ENCODE measurements around the gene FAM149A. TPM values are rescaled to one million over a fixed set of nuclear protein-coding genes. Genes with fewer than 3 reads are reported as not detected.

FAM149A gene
- polyA plus RNA-seq, 2 of the 4 experiments (the other 2 are of a cell fraction) = 1.8 to 3.0 TPM

GRCh38 chr4:186097386-186097785 lies 7.1 kb upstream of the FAM149A start:
- ATAC-seq = no peak
- TF ChIP-seq ZC3H11A (IDR thresholded peaks at IDR 0.05) = no peak
- no peak for TF ChIP-seq KDM5A (IDR thresholded peaks at IDR 0.05)
- no peak for TF ChIP-seq EHF (CRISPR knock-in tag; IDR thresholded peaks at IDR 0.05)
- ChIA-PET CTCF (no interaction called here), POLR2A (no interaction called here)
- 48% methylated on average over 5 of the region's 5 CpGs for WGBS (ENCODE audit: missing lambda C conversion rate)
- Histone ChIP-seq H3K4me1 (no peaks in the 10 kb centered on the region), H3K27ac (no peak overlapping the region), H3K4me3 (no peak overlapping the region), H3K9me3 (no peaks in the 10 kb centered on the region), H3K4me2 (no peak overlapping the region)
- FAIRE-seq = no peak
- DNase-seq (ENCODE audit: low read depth in 1 of 2, low spot score in 1 of 2) = no peak

DNA sequence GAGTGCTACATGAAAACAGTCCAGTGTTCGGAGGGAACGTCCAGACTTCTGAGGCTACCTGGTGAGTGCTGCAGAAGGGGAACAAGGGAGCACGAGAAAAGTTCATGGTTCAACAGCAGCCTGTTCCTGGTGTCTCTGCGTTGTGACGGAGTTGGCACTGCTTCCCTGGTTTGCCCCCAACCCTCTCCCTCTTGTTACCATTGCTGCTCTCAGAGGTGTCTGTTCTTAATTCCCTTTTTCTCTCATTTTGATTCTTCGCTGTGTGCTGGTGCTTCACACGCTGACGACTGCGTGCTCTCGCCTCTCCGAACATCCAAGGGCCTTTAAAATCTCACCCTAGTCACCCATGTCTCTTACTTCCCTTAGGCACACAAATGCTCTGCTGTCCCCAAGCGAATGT lies 1.6 kb upstream of the FAM149A start:
- Histone ChIP-seq H3K27ac (no peak overlapping the region), H3K9me3 (no peaks in the 10 kb centered on the region), H3K4me1 (0 out of 3 replicates have a peak, but pooled peaks cover 4% of the 10 kb centered on the region), H3K4me2 (no peak overlapping the region), H3K4me3 (no peak overlapping the region)
- TF ChIP-seq HOXB13 (CRISPR knock-in tag; IDR thresholded peaks at IDR 0.05; ENCODE audit: low read depth) = no peak
- no peak for TF ChIP-seq RNF2 (IDR thresholded peaks at IDR 0.05; ENCODE audit: borderline replicate concordance, low read depth)
- no peak for TF ChIP-seq NFE2L2 (conservative IDR thresholded peaks at IDR 0.05; ENCODE audit: low read length)
- TF ChIP-seq ESRRA (IDR thresholded peaks at IDR 0.05; ENCODE audit: borderline replicate concordance, low read length) = no peak
- no peak for TF ChIP-seq FOXS1 (CRISPR knock-in tag; IDR thresholded peaks at IDR 0.05)
- FAIRE-seq = no peak
- ATAC-seq = no peak
- WGBS (ENCODE audit: missing lambda C conversion rate) = 90% methylated on average over 12 of the region's 12 CpGs
- ChIA-PET POLR2A (no interaction called here), CTCF (no interaction called here)
- DNase-seq (ENCODE audit: low read depth in 1 of 2, low spot score in 1 of 2) = no peak

DNA sequence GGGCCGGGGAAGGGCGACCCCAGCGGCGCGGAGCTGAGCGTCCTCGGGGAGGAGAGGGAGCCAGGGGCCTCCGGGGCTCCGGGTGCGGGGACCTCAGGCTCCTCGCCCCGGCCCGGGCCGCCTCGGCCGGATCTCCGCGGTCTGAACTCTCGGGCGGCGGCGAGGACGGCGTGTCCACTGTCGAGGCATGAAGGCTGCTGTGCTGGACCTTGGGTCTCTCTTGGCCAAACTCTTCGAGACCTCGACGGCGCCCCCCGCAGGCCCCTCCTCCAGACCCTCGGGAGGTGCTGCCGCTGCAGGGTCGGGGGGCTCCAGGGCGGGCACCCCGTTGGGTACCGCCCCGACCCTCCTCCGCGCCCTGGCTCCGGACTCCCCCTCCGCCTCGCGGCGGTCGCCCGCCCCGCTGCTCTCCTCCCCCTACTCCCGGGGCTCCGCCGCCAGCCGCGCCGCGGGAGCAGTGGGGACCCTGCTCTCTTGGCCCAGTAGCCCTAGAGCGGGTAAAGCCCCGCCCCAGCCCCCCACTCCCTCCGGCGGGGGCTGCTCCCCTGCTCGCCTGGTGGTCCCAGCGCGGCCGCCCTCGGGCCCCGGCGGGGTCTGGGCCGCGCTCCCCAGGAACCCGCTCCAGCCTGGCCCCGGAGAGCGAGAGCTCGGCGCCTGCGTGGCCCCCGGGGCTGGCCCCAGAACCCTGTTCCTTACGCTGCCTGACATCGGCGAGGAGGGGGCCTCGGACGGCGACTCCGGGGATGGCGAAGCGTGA lies 564 bp downstream of the FAM149A start:
- WGBS (ENCODE audit: missing lambda C conversion rate) = 100% methylated on average over 1 of the region's 83 CpGs
- POLR2A ChIA-PET = no interaction called here
- FAIRE-seq = no peak

GRCh38 chr4:186105647-186106321 lies 1.3 kb downstream of the FAM149A start:
- ChIA-PET POLR2A (no interaction called here), CTCF (interaction anchor here (0.7 to 1.9 kb wide), 2 partner anchors 35 to 67 kb away, joined by 4 to 7 read pairs; no protein-coding TSS in a partner anchor)
- ATAC-seq = no peak
- DNase-seq (ENCODE audit: low read depth in 1 of 2, low spot score in 1 of 2) = no peak
- TF ChIP-seq TFCP2L1 (CRISPR knock-in tag; IDR thresholded peaks at IDR 0.05) (no peak), KDM1A (IDR thresholded peaks at IDR 0.05; ENCODE audit: low read depth) (no peak), ATOH8 (CRISPR knock-in tag; IDR thresholded peaks at IDR 0.05; ENCODE audit: low read depth) (no peak), RARB (CRISPR knock-in tag; IDR thresholded peaks at IDR 0.05) (no peak), HOXB13 (CRISPR knock-in tag; IDR thresholded peaks at IDR 0.05; ENCODE audit: low read depth) (no peak), EHMT2 (IDR thresholded peaks at IDR 0.05; ENCODE audit: low read depth) (no peak)
- TF ChIP-seq, protein P1, sequence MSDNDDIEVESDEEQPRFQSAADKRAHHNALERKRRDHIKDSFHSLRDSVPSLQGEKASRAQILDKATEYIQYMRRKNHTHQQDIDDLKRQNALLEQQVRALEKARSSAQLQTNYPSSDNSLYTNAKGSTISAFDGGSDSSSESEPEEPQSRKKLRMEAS (IDR thresholded peaks at IDR 0.05) = no peak
- Histone ChIP-seq H3K4me3 (no peak overlapping the region; the same call in 2 of the 3 replicates), H3K4me1 (0 out of 3 replicates have a peak, but pooled peaks cover 4% of the 10 kb centered on the region), H3K4me2 (peak overlapping the region; percentile 93; the same call in 2 of the 3 replicates), H3K9me3 (no peaks in the 10 kb centered on the region), H3K27ac (no peak overlapping the region)
- WGBS (ENCODE audit: missing lambda C conversion rate) = 61% methylated on average over 17 of the region's 17 CpGs
- no peak for FAIRE-seq

More for the DNA sequence above, 564 bp downstream of the FAM149A start:
- ATAC-seq (peak; percentile 69 to 81), DNase-seq (ENCODE audit: low read depth in 1 of 2, low spot score in 1 of 2) (no peak)
- peak overlapping the region; percentile 51 for H3K4me3 ChIP-seq
- no peak for TF ChIP-seq KDM1A (IDR thresholded peaks at IDR 0.05; ENCODE audit: low read depth)
- no peak for TF ChIP-seq RCOR1 (IDR thresholded peaks at IDR 0.05; ENCODE audit: low read depth, low read length)
- TF ChIP-seq ZFP36 (IDR thresholded peaks at IDR 0.05; ENCODE audit: borderline replicate concordance, partially characterized antibody) = no peak
- no peak for TF ChIP-seq TP53 (CRISPR knock-in tag; IDR thresholded peaks at IDR 0.05)
- TF ChIP-seq, protein P1 (IDR thresholded peaks at IDR 0.05) = no peak
- no peak for TF ChIP-seq HOXB5 (CRISPR knock-in tag; IDR thresholded peaks at IDR 0.05)
- TF ChIP-seq HOXB13 (CRISPR knock-in tag; IDR thresholded peaks at IDR 0.05; ENCODE audit: low read depth) = no peak
- TF ChIP-seq, protein P2, sequence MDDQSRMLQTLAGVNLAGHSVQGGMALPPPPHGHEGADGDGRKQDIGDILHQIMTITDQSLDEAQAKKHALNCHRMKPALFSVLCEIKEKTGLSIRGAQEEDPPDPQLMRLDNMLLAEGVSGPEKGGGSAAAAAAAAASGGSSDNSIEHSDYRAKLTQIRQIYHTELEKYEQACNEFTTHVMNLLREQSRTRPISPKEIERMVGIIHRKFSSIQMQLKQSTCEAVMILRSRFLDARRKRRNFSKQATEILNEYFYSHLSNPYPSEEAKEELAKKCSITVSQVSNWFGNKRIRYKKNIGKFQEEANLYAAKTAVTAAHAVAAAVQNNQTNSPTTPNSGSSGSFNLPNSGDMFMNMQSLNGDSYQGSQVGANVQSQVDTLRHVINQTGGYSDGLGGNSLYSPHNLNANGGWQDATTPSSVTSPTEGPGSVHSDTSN (IDR thresholded peaks at IDR 0.05) = no peak
- H3K9me3 ChIP-seq = no peaks in the 10 kb centered on the region
- 0 out of 3 replicates have a peak, but pooled peaks cover 4% of the 10 kb centered on the region for H3K4me1 ChIP-seq
- peak overlapping the region; percentile 93 for H3K4me2 ChIP-seq
- H3K27ac ChIP-seq = peak overlapping the region; percentile 40 to 81; a peak in 4 of 6 replicates
- CTCF ChIA-PET = interaction anchor here (0.7 kb wide), 1 partner anchor 35 kb away, joined by 4 read pairs; no protein-coding TSS in a partner anchor

Data from A549 (cell line).